Limb (tissue), 2 donors: ENCODE results near the gene C16orf90.
"Not testable (repeated sequence)": the region's sequence is repeated elsewhere in the genome, so short reads cannot be mapped to it uniquely, and the experiment has no call there.

ENCODE experiments used
- DNase-seq, 2 donors: peaks; one replicate each; pipeline ENCODE4 v3.0.0-alpha.2; 2016; ENCODE audit errors: extremely low spot score in 2 of 2

The C16orf90 gene

GRCh38 chr16:3495176-3495575 is at the start of gene C16orf90:
Gene C16orf90, minus strand, starts transcription at chr16:3495489. Its CDS starts 68 bp downstream, at chr16:3495421.
- no peak for DNase-seq

- DNase-seq, result no peak
These were observed 47.5 kb upstream of the C16orf90 start for GRCh38 chr16:3542601-3543373.

- no peak for DNase-seq
These were observed 46.4 kb upstream of the C16orf90 start for GRCh38 chr16:3541527-3542155.

GRCh38 chr16:3538222-3538621 is 42.9 kb upstream of the C16orf90 start:
- no peak for DNase-seq

GRCh38 chr16:3536851-3537250 is 41.6 kb upstream of the C16orf90 start:
- DNase-seq, result no peak

GRCh38 chr16:3536271-3536731 is 41.0 kb upstream of the C16orf90 start:
- peak in 1 of 2 donors; percentile 83 for DNase-seq

GRCh38 chr16:3534126-3534525 is 38.8 kb upstream of the C16orf90 start:
- no peak for DNase-seq

GRCh38 chr16:3532741-3533140 is 37.5 kb upstream of the C16orf90 start:
- no peak for DNase-seq

- no peak for DNase-seq
These were observed 35.2 kb upstream of the C16orf90 start for GRCh38 chr16:3530371-3530914.

- DNase-seq, result no peak
These were observed 33.9 kb upstream of the C16orf90 start for GRCh38 chr16:3529175-3529574.

GRCh38 chr16:3528406-3528805 is 33.1 kb upstream of the C16orf90 start:
- no peak for DNase-seq

GRCh38 chr16:3527216-3527829 is 32.0 kb upstream of the C16orf90 start:
- DNase-seq, result not testable (repeated sequence)

- DNase-seq, result no peak
These were observed 30.7 kb upstream of the C16orf90 start for GRCh38 chr16:3525951-3526350.

GRCh38 chr16:3523281-3523680 is 28.0 kb upstream of the C16orf90 start:
- no peak for DNase-seq

- peak in 1 of 2 donors; percentile 71 for DNase-seq
These were observed 25.6 kb upstream of the C16orf90 start for GRCh38 chr16:3520841-3521240.

GRCh38 chr16:3520413-3520812 is 25.1 kb upstream of the C16orf90 start:
- DNase-seq, result peak in 1 of 2 donors; percentile 89

GRCh38 chr16:3519581-3519980 is 24.3 kb upstream of the C16orf90 start:
- DNase-seq, result no peak

GRCh38 chr16:3518986-3519348 is 23.7 kb upstream of the C16orf90 start:
- no peak for DNase-seq

GRCh38 chr16:3518292-3518985 is 23.1 kb upstream of the C16orf90 start:
- no peak for DNase-seq

GRCh38 chr16:3515897-3516296 is 20.6 kb upstream of the C16orf90 start:
- DNase-seq, result no peak

GRCh38 chr16:3514621-3515020 is 19.3 kb upstream of the C16orf90 start:
- DNase-seq, result no peak
